ENCODE data around the gene AHRR.

AHRR gene

GRCh38 chr5:374631-375335 is 53.3 kb downstream of the AHRR start:
- no peaks in the 10 kb centered on the region for H3K9me3 ChIP-seq (ENCODE audit: control insufficient read depth, low read length)
- H3K27me3 ChIP-seq (ENCODE audit: control insufficient read depth, insufficient read depth, low read length), result no peaks in the 10 kb centered on the region
- no peak overlapping the region for H3K4me3 ChIP-seq (ENCODE audit: low read depth, low read length)
- no peak overlapping the region for H3K9ac ChIP-seq
- no peak for TF ChIP-seq CTCF (IDR thresholded peaks at IDR 0.05)
- H2AFZ ChIP-seq, result no peak overlapping the region
- no peak overlapping the region for H3K4me2 ChIP-seq (ENCODE audit: low read length)
- no peaks in the 10 kb centered on the region for H3K36me3 ChIP-seq (ENCODE audit: control insufficient read depth, insufficient read depth, low read length)
- H3K4me1 ChIP-seq, result no peaks in the 10 kb centered on the region
- H3K79me2 ChIP-seq, result no peaks in the 10 kb centered on the region
- H3K27ac ChIP-seq, result no peak overlapping the region

- Histone ChIP-seq H3K36me3 (ENCODE audit: control insufficient read depth, insufficient read depth, low read length) (no peaks in the 10 kb centered on the region), H3K4me1 (no peaks in the 10 kb centered on the region)
- TF ChIP-seq CTCF (IDR thresholded peaks at IDR 0.05), result no peak
Observed at GRCh38 chr5:375336-375920, 53.9 kb downstream of the AHRR start.

GRCh38 chr5:375921-376798 is 54.6 kb downstream of the AHRR start:
- no peaks in the 10 kb centered on the region for H3K79me2 ChIP-seq
- TF ChIP-seq CTCF (IDR thresholded peaks at IDR 0.05), result no peak
- H3K9me3 ChIP-seq (ENCODE audit: control insufficient read depth, low read length), result no peaks in the 10 kb centered on the region
- no peaks in the 10 kb centered on the region for H3K36me3 ChIP-seq (ENCODE audit: control insufficient read depth, insufficient read depth, low read length)
- H2AFZ ChIP-seq, result no peak overlapping the region
- no peak overlapping the region for H3K9ac ChIP-seq
- no peak overlapping the region for H3K4me3 ChIP-seq (ENCODE audit: low read depth, low read length)
- H3K27ac ChIP-seq, result no peak overlapping the region
- H3K27me3 ChIP-seq (ENCODE audit: control insufficient read depth, insufficient read depth, low read length), result no peaks in the 10 kb centered on the region
- H3K4me1 ChIP-seq, result no peaks in the 10 kb centered on the region
- no peak overlapping the region for H3K4me2 ChIP-seq (ENCODE audit: low read length)

More at GRCh38 chr5:375336-375920, 53.9 kb downstream of the AHRR start:
- no peak overlapping the region for H3K9ac ChIP-seq
- H3K4me2 ChIP-seq (ENCODE audit: low read length), result no peak overlapping the region
- H3K4me3 ChIP-seq (ENCODE audit: low read depth, low read length), result no peak overlapping the region
- H2AFZ ChIP-seq, result no peak overlapping the region
- no peaks in the 10 kb centered on the region for H3K9me3 ChIP-seq (ENCODE audit: control insufficient read depth, low read length)
- H3K79me2 ChIP-seq, result no peaks in the 10 kb centered on the region
- H3K27me3 ChIP-seq (ENCODE audit: control insufficient read depth, insufficient read depth, low read length), result no peaks in the 10 kb centered on the region
- H3K27ac ChIP-seq, result no peak overlapping the region

GRCh38 chr5:376799-377325 is 55.3 kb downstream of the AHRR start:
- no peak overlapping the region for H2AFZ ChIP-seq
- no peaks in the 10 kb centered on the region for H3K79me2 ChIP-seq
- no peaks in the 10 kb centered on the region for H3K36me3 ChIP-seq (ENCODE audit: control insufficient read depth, insufficient read depth, low read length)
- H3K4me3 ChIP-seq (ENCODE audit: low read depth, low read length), result no peak overlapping the region
- no peaks in the 10 kb centered on the region for H3K9me3 ChIP-seq (ENCODE audit: control insufficient read depth, low read length)
- H3K27ac ChIP-seq, result no peak overlapping the region
- no peaks in the 10 kb centered on the region for H3K4me1 ChIP-seq
- H3K4me2 ChIP-seq (ENCODE audit: low read length), result no peak overlapping the region
- no peaks in the 10 kb centered on the region for H3K27me3 ChIP-seq (ENCODE audit: control insufficient read depth, insufficient read depth, low read length)
- H3K9ac ChIP-seq, result no peak overlapping the region
- TF ChIP-seq CTCF (IDR thresholded peaks at IDR 0.05), result no peak
